Measurements from ENCODE around the gene KRTAP4-4.
"Not testable (repeated sequence)": the region's sequence is repeated elsewhere in the genome, so short reads cannot be mapped to it uniquely, and the experiment has no call there.

KRTAP4-4 gene

DNA sequence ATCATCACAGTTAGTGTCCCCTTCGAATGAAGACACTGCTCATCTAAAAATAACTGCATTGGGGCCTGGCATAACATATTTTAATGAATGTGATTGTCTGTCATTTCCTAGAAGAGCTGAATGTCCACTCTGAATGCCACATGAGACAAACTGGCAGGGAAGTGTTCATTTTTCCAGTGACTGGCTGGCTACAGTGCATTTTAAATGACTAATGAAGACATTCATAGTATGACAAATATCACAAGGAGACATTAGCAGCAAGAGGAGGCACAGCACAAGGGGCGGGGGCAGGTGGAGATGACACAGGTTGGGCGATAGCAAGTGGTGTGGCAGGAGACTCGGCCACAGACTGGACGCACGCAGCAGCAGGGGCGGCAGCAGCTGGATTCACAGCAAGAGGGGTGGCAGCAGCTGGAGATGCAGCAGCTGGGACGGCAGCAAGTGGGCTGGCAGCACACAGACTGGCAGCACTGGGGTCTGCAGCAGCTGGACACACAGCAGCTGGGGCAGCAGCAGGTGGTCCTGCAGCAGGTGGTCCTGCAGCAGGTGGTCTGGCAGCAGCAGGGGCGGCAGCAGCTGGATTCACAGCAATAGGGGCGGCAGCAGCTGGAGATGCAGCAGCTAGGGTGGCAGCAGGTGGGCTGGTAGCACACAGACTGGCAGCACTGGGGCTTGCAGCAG lies 11.4 kb downstream of the KRTAP4-4 start:
- not testable (repeated sequence) for DNase-seq (ENCODE audit: low spot score)

DNA sequence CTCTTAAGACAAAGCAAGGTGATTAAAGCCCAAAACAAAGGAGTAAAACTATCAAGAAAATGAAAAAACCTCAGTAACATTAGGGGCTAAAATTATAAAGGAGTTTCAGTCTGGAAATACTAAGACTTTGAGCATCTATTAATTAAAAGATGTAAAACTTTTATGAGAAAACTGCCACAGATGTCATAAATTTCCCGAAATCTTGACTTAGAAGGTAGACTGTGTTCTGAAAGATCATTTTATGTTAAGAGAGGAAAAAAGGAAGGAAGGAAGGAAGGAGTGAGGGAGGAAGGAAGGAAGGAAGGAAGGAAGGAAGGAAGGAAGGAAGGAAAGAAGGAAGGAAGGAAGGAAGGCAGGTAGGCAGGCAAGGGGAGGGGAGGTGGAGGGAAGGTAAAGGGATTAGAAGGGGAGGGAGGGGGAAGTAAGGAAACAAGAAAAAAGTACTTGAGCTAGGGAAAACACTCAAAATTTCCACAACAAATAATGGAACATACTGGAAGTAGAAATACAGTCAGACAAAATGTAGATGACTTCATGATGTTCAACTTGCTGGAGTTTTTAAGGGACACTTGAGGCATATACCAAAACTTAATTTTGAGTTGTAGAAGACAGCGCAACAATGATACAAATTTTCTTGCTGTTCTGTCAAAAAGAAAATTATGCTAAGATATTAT lies 12.9 kb downstream of the KRTAP4-4 start:
- DNase-seq (ENCODE audit: low spot score) = no peak

GRCh38 chr17:41145261-41145660 lies 15.3 kb downstream of the KRTAP4-4 start:
- no peak for DNase-seq (ENCODE audit: low spot score)

DNA sequence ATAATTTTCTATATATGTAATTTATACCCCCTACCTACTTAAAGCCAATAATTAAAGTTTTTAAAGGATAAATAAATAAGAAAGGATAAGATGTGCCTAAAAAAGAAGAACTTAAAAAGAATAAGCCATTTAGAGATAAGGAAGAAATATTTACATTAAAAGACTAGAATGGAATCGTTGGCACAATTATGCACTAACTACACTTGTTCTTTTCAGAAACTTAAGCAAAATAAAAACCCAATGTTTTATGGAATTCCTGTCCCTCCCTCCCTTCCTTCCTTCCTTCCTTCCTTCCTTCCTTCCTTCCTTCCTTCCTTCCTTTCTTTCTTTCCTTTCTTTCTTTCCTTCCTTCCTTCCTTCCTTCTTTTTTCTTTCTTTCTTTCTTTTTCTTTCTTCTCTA lies 15.7 kb downstream of the KRTAP4-4 start:
- DNase-seq (ENCODE audit: low spot score) = no peak

DNA sequence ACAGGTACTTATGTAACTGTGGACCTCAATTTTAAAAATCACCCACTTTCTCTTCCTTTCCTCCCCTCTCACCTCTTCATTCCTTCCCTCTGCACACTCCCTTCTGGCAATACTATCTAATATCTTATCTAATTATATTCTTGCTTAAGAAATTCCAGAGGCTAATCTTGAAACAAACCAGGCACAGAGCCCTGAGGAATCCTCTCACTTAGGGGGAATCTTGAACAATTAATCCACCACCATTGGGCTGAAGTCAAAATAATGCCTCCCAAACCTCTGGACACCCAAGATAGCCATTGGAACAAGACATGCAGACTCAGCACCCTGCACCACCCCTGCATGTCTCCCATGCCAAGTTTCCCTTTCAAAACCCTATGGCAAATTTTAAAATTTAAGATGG lies 19.2 kb downstream of the KRTAP4-4 start:
- no peak for DNase-seq (ENCODE audit: low spot score)

DNA sequence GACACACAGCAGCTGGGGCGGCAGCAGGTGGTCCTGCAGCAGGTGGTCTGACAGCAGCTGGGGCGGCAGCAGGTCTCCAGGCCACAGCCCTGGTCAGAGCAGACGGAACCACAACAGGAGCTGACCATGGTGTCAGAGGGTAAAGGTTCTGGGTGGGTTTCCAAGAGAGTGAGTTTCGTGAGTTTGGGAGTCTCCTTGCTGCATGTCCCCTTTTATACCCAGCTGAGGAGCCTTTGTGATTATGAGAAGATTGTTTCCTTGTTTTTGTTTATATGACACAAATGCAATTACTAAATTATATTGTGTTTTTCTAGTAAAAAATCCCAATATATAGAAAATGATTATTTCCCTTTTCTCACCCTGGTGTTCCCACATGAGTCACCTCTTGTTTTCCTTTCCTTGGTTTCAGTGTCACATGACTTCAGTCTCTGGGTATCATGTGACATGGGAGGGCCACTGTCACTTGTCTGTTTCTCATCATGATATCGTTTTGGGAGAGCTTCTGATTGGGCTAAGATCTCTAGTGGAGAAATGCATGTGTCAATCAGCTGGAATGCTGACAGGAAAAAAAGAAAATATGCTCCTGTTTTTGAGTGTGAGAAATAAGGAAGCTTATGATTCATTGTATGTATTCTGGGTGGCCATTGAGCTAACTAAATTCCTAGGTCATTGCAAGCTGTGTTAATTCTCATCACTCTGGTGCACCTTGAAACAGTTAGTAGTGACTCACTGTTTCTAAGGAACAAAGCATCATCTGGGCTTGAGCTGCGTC lies 20.0 kb downstream of the KRTAP4-4 start, which contains the start of gene KRTAP4-6:
Gene KRTAP4-6, minus strand, starts transcription at position 185 of the 772 bp plus-strand sequence. Its CDS starts 57 bp downstream, at position 128.
- peak; percentile 72 for DNase-seq (ENCODE audit: low spot score)

- not testable (repeated sequence) for DNase-seq (ENCODE audit: low spot score)
These were observed 20.7 kb downstream of the KRTAP4-4 start for GRCh38 chr17:41139865-41140264.

GRCh38 chr17:41133880-41134735 lies 26.4 kb downstream of the KRTAP4-4 start:
- DNase-seq (ENCODE audit: low spot score) = no peak

GRCh38 chr17:41131979-41132378 lies 28.6 kb downstream of the KRTAP4-4 start:
- peak; percentile 29 for DNase-seq (ENCODE audit: low spot score)

DNA sequence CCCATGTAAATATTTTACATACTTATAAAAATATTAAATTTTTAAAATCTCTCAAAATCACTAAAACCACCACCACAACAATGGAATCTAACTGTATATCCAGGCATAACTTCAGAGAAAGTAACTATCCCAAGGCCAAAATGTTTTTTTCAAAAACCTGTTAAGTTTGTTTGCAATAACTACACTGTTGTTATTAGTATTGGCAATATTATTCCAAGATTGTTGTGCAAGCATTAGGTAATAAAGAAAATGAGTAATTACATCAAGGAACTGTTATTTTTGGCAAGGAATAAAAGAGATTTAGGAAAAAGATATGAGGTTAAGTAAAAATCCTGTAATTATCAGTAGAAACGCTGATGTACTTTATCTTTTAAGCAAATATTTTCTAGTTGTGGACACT lies 33.2 kb downstream of the KRTAP4-4 start:
- DNase-seq (ENCODE audit: low spot score) = no peak

- DNase-seq (ENCODE audit: low spot score) = no peak
These were observed 34.1 kb downstream of the KRTAP4-4 start for GRCh38 chr17:41126412-41126811.

DNA sequence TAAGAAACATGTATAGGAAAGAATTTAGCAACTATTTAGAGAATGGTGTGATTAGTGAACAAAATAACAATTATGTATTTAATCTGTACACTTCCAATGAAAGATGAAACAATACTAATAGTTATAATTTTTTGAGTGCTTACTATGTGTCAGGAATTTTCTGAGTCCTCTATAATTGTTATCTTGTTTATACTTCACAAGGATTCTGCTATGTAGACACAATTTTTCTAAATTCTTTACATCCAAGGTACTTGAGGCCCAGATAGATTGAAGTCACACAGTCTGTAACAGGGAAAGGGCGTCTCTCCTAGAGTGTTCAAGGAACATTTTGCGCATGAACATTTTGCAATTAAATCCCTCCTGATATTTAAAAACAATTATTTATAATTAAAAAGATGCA lies 35.5 kb downstream of the KRTAP4-4 start:
- no peak for DNase-seq (ENCODE audit: low spot score)

GRCh38 chr17:41123991-41124371 lies 36.6 kb downstream of the KRTAP4-4 start, which contains the start of gene KRTAP4-12:
Gene KRTAP4-12, minus strand, starts transcription at chr17:41124182. Its CDS starts 60 bp downstream, at chr17:41124122.
- DNase-seq (ENCODE audit: low spot score) = not testable (repeated sequence)

DNA sequence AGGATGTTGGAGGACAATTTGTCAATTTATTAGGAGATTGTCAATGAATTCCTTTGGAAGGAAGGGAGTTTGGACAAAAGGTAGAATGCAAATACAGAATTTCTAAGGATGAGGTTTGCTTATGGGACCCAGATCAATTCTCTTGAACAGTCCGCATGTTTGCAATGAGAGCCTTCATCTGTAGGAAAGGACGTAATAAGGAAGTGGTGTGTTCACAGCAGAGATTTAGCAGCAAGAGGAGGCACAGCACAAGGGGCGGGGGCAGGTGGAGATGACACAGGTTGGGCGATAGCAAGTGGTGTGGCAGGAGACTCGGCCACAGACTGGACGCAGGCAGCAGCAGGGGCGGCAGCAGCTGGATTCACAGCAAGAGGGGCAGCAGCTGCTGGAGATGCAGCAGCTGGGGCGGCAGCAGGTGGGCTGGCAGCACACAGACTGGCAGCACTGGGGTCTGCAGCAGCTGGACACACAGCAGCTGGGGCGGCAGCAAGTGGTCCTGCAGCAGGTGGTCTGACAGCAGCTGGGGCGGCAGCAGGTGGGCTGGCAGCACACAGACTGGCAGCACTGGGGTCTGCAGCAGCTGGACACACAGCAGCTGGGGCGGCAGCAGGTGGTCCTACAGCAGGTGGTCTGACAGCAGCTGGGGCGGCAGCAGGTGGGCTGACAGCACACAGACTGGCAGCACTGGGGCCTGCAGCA lies 37.1 kb downstream of the KRTAP4-4 start:
- DNase-seq (ENCODE audit: low spot score) = not testable (repeated sequence)

- no peak for DNase-seq (ENCODE audit: low spot score)
These were observed 38.8 kb downstream of the KRTAP4-4 start for GRCh38 chr17:41121742-41122141.

GRCh38 chr17:41119696-41120690 lies 40.6 kb downstream of the KRTAP4-4 start:
- DNase-seq (ENCODE audit: low spot score) = not testable (repeated sequence)

DNA sequence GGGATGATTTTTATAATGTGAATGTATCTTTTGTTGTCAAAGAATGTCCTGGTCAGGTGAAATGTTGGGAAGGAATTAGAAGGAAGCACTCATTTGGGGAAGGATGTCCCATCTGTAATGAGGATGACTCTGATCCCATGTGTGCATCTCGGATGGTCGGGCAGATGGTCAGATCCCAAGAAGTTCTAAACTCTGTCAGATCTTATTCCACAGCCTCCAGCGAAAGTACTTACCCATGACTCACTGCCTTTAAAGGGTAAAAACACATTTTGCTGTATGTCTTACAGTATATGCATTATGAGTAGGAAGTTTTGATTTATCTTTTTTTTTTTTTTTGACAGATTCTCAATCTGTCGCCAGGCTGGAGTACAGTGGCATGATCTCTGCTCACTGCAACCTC lies 41.8 kb downstream of the KRTAP4-4 start:
- no peak for DNase-seq (ENCODE audit: low spot score)

- not testable (repeated sequence) for DNase-seq (ENCODE audit: low spot score)
These were observed 42.6 kb downstream of the KRTAP4-4 start, which contains the start of gene KRTAP4-11 for GRCh38 chr17:41117846-41118386. Gene KRTAP4-11, minus strand, starts transcription at chr17:41118373. Its CDS starts 58 bp downstream, at chr17:41118315.

DNA sequence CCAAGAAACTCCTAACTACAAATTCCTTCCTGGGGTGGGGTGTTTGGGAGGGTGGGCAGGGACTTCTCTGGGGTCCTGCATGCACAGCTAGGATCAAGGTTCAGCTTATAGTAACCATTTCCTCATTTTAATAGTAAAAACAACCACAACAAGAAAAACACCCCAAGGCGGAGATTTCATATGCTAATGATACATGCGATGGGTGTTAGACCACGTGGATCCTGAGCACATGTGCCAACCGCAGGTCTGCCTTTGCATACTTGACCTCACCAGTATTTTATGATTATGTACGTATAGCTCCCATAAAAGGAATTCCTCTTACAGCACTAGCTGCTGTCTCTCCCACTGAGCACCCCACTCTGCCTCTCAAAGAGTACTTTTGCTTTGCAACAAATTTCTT lies 44.3 kb downstream of the KRTAP4-4 start:
- DNase-seq (ENCODE audit: low spot score) = no peak
